Jurkat, Clone E6-1 (cell line): Measurements from ENCODE around the gene RPS6KL1.

ENCODE experiments used
- DNase-seq: peaks from one replicate; pipeline ENCODE4 v3.0.0-alpha.2; 2011; ENCODE audit warnings: low read depth, low spot score
- H3K4me3 ChIP-seq: 2 replicates; pipeline ENCODE4 v1.5.1; 2011; ENCODE audit warnings: mild to moderate bottlenecking, low read length, control low read depth, moderate library complexity

Gene RPS6KL1

GRCh38 chr14:74902941-74903705 lies 19.9 kb downstream of the RPS6KL1 start:
- no peak overlapping the region for H3K4me3 ChIP-seq
- DNase-seq = no peak

GRCh38 chr14:74898694-74899093 lies 24.4 kb downstream of the RPS6KL1 start:
- H3K4me3 ChIP-seq = no peak overlapping the region
- no peak for DNase-seq

- no peak for DNase-seq
- no peak overlapping the region for H3K4me3 ChIP-seq
Observed at GRCh38 chr14:74898083-74898482, 25.0 kb downstream of the RPS6KL1 start.

- no peak overlapping the region for H3K4me3 ChIP-seq
- no peak for DNase-seq
Observed at GRCh38 chr14:74897642-74898041, 25.4 kb downstream of the RPS6KL1 start.

GRCh38 chr14:74896400-74896799 lies 26.7 kb downstream of the RPS6KL1 start:
- DNase-seq = no peak
- H3K4me3 ChIP-seq = no peak overlapping the region

- H3K4me3 ChIP-seq = no peak overlapping the region
- DNase-seq = no peak
Observed at GRCh38 chr14:74893614-74894091, 29.4 kb downstream of the RPS6KL1 start.

GRCh38 chr14:74892745-74893144 lies 30.3 kb downstream of the RPS6KL1 start:
- H3K4me3 ChIP-seq = no peak overlapping the region
- DNase-seq = no peak

GRCh38 chr14:74891870-74892269 lies 31.2 kb downstream of the RPS6KL1 start:
- H3K4me3 ChIP-seq = no peak overlapping the region

GRCh38 chr14:74890262-74890661 lies 32.8 kb downstream of the RPS6KL1 start:
- no peak overlapping the region for H3K4me3 ChIP-seq
- no peak for DNase-seq

More at GRCh38 chr14:74891870-74892269, 31.2 kb downstream of the RPS6KL1 start:
- DNase-seq = no peak

- no peak for DNase-seq
- no peak overlapping the region for H3K4me3 ChIP-seq
Observed at GRCh38 chr14:74888164-74889158, 34.6 kb downstream of the RPS6KL1 start.

GRCh38 chr14:74886001-74886400 lies 37.1 kb downstream of the RPS6KL1 start:
- H3K4me3 ChIP-seq = no peak overlapping the region
- DNase-seq = no peak

- peak overlapping the region; percentile 92 for H3K4me3 ChIP-seq
- peak; percentile 34 for DNase-seq
Observed at GRCh38 chr14:74882103-74882920, 40.7 kb downstream of the RPS6KL1 start.

GRCh38 chr14:74881431-74882102 lies 41.5 kb downstream of the RPS6KL1 start, which contains the start of gene DLST:
Gene DLST, plus strand, starts transcription at chr14:74881916. Its CDS starts 38 bp downstream, at chr14:74881954.
- H3K4me3 ChIP-seq = peak within 1 kb of the TSS; percentile 92
- peak; percentile 79 for DNase-seq

- no peak for DNase-seq
- no peak overlapping the region for H3K4me3 ChIP-seq
Observed at GRCh38 chr14:74879427-74880182, 43.5 kb downstream of the RPS6KL1 start.

GRCh38 chr14:74875941-74876913 lies 46.8 kb downstream of the RPS6KL1 start, which contains the start of gene PROX2:
Gene PROX2, minus strand, starts transcription at chr14:74876145. Its CDS starts 12,311 bp downstream, at chr14:74863834.
- no peak for DNase-seq
- no peak within 1 kb of the TSS for H3K4me3 ChIP-seq

GRCh38 chr14:74875204-74875603 lies 47.9 kb downstream of the RPS6KL1 start:
- no peak for DNase-seq

More at GRCh38 chr14:74875204-74875603, 47.9 kb downstream of the RPS6KL1 start:
- H3K4me3 ChIP-seq = no peak overlapping the region
